BLaER1 treated with 17β-estradiol and CSF1 and Interleukin-3, amounts not matched to agents 10 nM and 100 nM (cell line): ENCODE data around the gene OLIG1.

Source experiments
- H3K27ac ChIP-seq, 11 experiments: shearing (Covaris generic); formaldehyde crosslinking; 2 replicates each; pipeline ENCODE4 v1.8.1; 2022
- H3K27me3 ChIP-seq, 11 experiments: shearing (Covaris generic); formaldehyde crosslinking; 2 replicates each; pipeline ENCODE4 v1.8.1; 2022
- H3K36me3 ChIP-seq, 11 experiments: shearing (Covaris generic); formaldehyde crosslinking; 2 replicates each; pipeline ENCODE4 v1.8.1; 2022
- H3K4me1 ChIP-seq, 10 experiments: shearing (Covaris generic); formaldehyde crosslinking; 2 replicates each; pipeline ENCODE4 v1.8.1; 2022
- H3K4me2 ChIP-seq, 11 experiments: shearing (Covaris generic); formaldehyde crosslinking; 2 replicates each; pipeline ENCODE4 v1.8.1; 2022
- H3K4me3 ChIP-seq, 10 experiments: shearing (Covaris generic); formaldehyde crosslinking; 2 replicates each; pipeline ENCODE4 v1.8.1; 2022
- H3K9ac ChIP-seq, 11 experiments: shearing (Covaris generic); formaldehyde crosslinking; 2 replicates each; pipeline ENCODE4 v1.8.1; 2022
- H3K9me3 ChIP-seq, 11 experiments: shearing (Covaris generic); formaldehyde crosslinking; replicated peaks in 1 of 11; 2 replicates each; pipeline ENCODE4 v1.8.1; 2022
- H4K20me1 ChIP-seq, 11 experiments: shearing (Covaris generic); formaldehyde crosslinking; 2 replicates each; pipeline ENCODE4 v1.8.1; 2022
- Cebpa-rat ChIP-seq, 11 experiments: shearing (Covaris generic); IDR thresholded peaks; 2 replicates each; pipeline ENCODE4 v1.8.1; 2022

OLIG1 gene

GRCh38 chr21:33028773-33029384, 41.1 kb upstream of the OLIG1 start:
- Histone ChIP-seq H3K9ac (no peak overlapping the region), H3K4me3 (peak overlapping the region in 3 of 10 experiments; percentile 17 to 33 (median 20); a peak in 4 of 20 replicates), H3K4me1 (peaks cover 0 to 20% (median 9%) of the 10 kb centered on the region in 10 experiments; a peak in 13 of 20 replicates), H3K9me3 (peaks cover 40 to 60% (median 48%) of the 10 kb centered on the region in 11 experiments), H4K20me1 (peaks cover 0 to 3% (median 0%) of the 10 kb centered on the region in 11 experiments; a peak in 4 of 22 replicates), H3K27ac (no peak overlapping the region), H3K4me2 (peak overlapping the region; percentile 4 to 83 (median 35); a peak in 15 of 22 replicates), H3K36me3 (peaks cover 0 to 6% (median 0%) of the 10 kb centered on the region in 11 experiments; a peak in 1 of 22 replicates), H3K27me3 (peaks cover 90 to 100% (median 99%) of the 10 kb centered on the region in 11 experiments)
- TF ChIP-seq Cebpa-rat (IDR thresholded peaks at IDR 0.05), result no peak

- no peak overlapping the region for H3K27ac ChIP-seq
- peaks cover 84 to 98% (median 94%) of the 10 kb centered on the region in 11 experiments for H3K27me3 ChIP-seq
- peak overlapping the region in 2 of 10 experiments; percentile 17 to 33; a peak in 3 of 20 replicates for H3K4me3 ChIP-seq
- H3K36me3 ChIP-seq, result peaks cover 0 to 6% (median 0%) of the 10 kb centered on the region in 11 experiments; a peak in 1 of 22 replicates
- peaks cover 0 to 21% (median 9%) of the 10 kb centered on the region in 10 experiments; a peak in 13 of 20 replicates for H3K4me1 ChIP-seq
- no peak for TF ChIP-seq Cebpa-rat (IDR thresholded peaks at IDR 0.05)
- H3K4me2 ChIP-seq, result peak overlapping the region in 6 of 11 experiments; percentile 18 to 83 (median 47); a peak in 6 of 22 replicates
- H4K20me1 ChIP-seq, result peaks cover 0 to 3% (median 0%) of the 10 kb centered on the region in 11 experiments; a peak in 4 of 22 replicates
- no peak overlapping the region for H3K9ac ChIP-seq
- peaks cover 34 to 54% (median 43%) of the 10 kb centered on the region in 11 experiments for H3K9me3 ChIP-seq
Observed at GRCh38 chr21:33029385-33029921, 40.5 kb upstream of the OLIG1 start.

GRCh38 chr21:33029975-33030461, 39.9 kb upstream of the OLIG1 start:
- H4K20me1 ChIP-seq, result peaks cover 0 to 3% (median 0%) of the 10 kb centered on the region in 11 experiments; a peak in 4 of 22 replicates
- TF ChIP-seq Cebpa-rat (IDR thresholded peaks at IDR 0.05), result no peak
- peaks cover 29 to 48% (median 37%) of the 10 kb centered on the region in 11 experiments for H3K9me3 ChIP-seq
- peaks cover 0 to 27% (median 11%) of the 10 kb centered on the region in 10 experiments; a peak in 14 of 20 replicates for H3K4me1 ChIP-seq
- H3K9ac ChIP-seq, result no peak overlapping the region
- no peak overlapping the region for H3K27ac ChIP-seq
- peaks cover 0 to 6% (median 0%) of the 10 kb centered on the region in 11 experiments; a peak in 1 of 22 replicates for H3K36me3 ChIP-seq
- no peak overlapping the region for H3K4me3 ChIP-seq
- H3K4me2 ChIP-seq, result no peak overlapping the region
- H3K27me3 ChIP-seq, result peaks cover 78 to 92% (median 88%) of the 10 kb centered on the region in 11 experiments

GRCh38 chr21:33030633-33031032, 39.3 kb upstream of the OLIG1 start:
- peaks cover 0 to 6% (median 0%) of the 10 kb centered on the region in 11 experiments; a peak in 1 of 22 replicates for H3K36me3 ChIP-seq
- peaks cover 3 to 33% (median 16%) of the 10 kb centered on the region in 10 experiments; a peak in 18 of 20 replicates for H3K4me1 ChIP-seq
- no peak overlapping the region for H3K27ac ChIP-seq
- no peak overlapping the region for H3K9ac ChIP-seq
- no peak overlapping the region for H3K4me2 ChIP-seq
- H3K4me3 ChIP-seq, result no peak overlapping the region
- no peak for TF ChIP-seq Cebpa-rat (IDR thresholded peaks at IDR 0.05)
- peaks cover 23 to 42% (median 31%) of the 10 kb centered on the region in 11 experiments for H3K9me3 ChIP-seq
- H3K27me3 ChIP-seq, result peaks cover 72 to 86% (median 82%) of the 10 kb centered on the region in 11 experiments
- peaks cover 0 to 3% (median 0%) of the 10 kb centered on the region in 11 experiments; a peak in 3 of 22 replicates for H4K20me1 ChIP-seq

GRCh38 chr21:33031152-33031911, 38.6 kb upstream of the OLIG1 start:
- H3K4me2 ChIP-seq, result no peak overlapping the region
- no peak overlapping the region for H3K27ac ChIP-seq
- peaks cover 0 to 6% (median 0%) of the 10 kb centered on the region in 11 experiments; a peak in 1 of 22 replicates for H3K36me3 ChIP-seq
- peaks cover 65 to 79% (median 75%) of the 10 kb centered on the region in 11 experiments for H3K27me3 ChIP-seq
- H3K4me3 ChIP-seq, result no peak overlapping the region
- peaks cover 0 to 3% (median 0%) of the 10 kb centered on the region in 11 experiments; a peak in 3 of 22 replicates for H4K20me1 ChIP-seq
- TF ChIP-seq Cebpa-rat (IDR thresholded peaks at IDR 0.05), result no peak
- H3K9ac ChIP-seq, result no peak overlapping the region
- H3K9me3 ChIP-seq, result peaks cover 16 to 35% (median 24%) of the 10 kb centered on the region in 11 experiments
- H3K4me1 ChIP-seq, result peaks cover 10 to 40% (median 23%) of the 10 kb centered on the region in 10 experiments

- no peak overlapping the region for H3K4me3 ChIP-seq
- H4K20me1 ChIP-seq, result peaks cover 0 to 3% (median 0%) of the 10 kb centered on the region in 11 experiments; a peak in 3 of 22 replicates
- H3K27me3 ChIP-seq, result peaks cover 53 to 67% (median 63%) of the 10 kb centered on the region in 11 experiments
- no peak overlapping the region; a peak in 1 of 22 replicates for H3K4me2 ChIP-seq
- peaks cover 3 to 23% (median 12%) of the 10 kb centered on the region in 11 experiments; a peak in 21 of 22 replicates for H3K9me3 ChIP-seq
- no peak for TF ChIP-seq Cebpa-rat (IDR thresholded peaks at IDR 0.05)
- no peak overlapping the region for H3K27ac ChIP-seq
- H3K36me3 ChIP-seq, result no peaks in the 10 kb centered on the region
- H3K9ac ChIP-seq, result no peak overlapping the region
- peaks cover 22 to 52% (median 35%) of the 10 kb centered on the region in 10 experiments for H3K4me1 ChIP-seq
Observed at GRCh38 chr21:33032434-33033047, 37.4 kb upstream of the OLIG1 start.

- Histone ChIP-seq H3K36me3 (no peaks in the 10 kb centered on the region), H3K27ac (no peak overlapping the region), H4K20me1 (peaks cover 0 to 3% (median 0%) of the 10 kb centered on the region in 11 experiments; a peak in 3 of 22 replicates), H3K27me3 (peaks cover 45 to 59% (median 55%) of the 10 kb centered on the region in 11 experiments), H3K4me1 (peaks cover 22 to 56% (median 37%) of the 10 kb centered on the region in 10 experiments), H3K4me2 (no peak overlapping the region), H3K9me3 (peaks cover 0 to 15% (median 5%) of the 10 kb centered on the region in 11 experiments; a peak in 11 of 22 replicates), H3K9ac (no peak overlapping the region), H3K4me3 (no peak overlapping the region)
- TF ChIP-seq Cebpa-rat (IDR thresholded peaks at IDR 0.05), result no peak
Observed at GRCh38 chr21:33033094-33033951, 36.6 kb upstream of the OLIG1 start.
